ENCODE data around the gene VCL. TPM values are rescaled to one million over a fixed set of nuclear protein-coding genes. Genes with fewer than 3 reads are reported as not detected.

The VCL gene
- polyA plus RNA-seq, 1 donor from 2014 or later = 11.2 TPM

- no peaks in the 10 kb centered on the region for H3F3A ChIP-seq (ENCODE audit: insufficient read depth, low read length, poor library complexity, severe bottlenecking)
- no peak overlapping the region for H3K4me3 ChIP-seq (ENCODE audit: low read length)
- no peak overlapping the region for H2AFZ ChIP-seq (ENCODE audit: low read depth, low read length)
- TF ChIP-seq EP300 (conservative IDR thresholded peaks at IDR 0.05; ENCODE audit: poor library complexity, severe bottlenecking) (no peak), RAD21 (conservative IDR thresholded peaks at IDR 0.05) (no peak), REST (IDR thresholded peaks at IDR 0.05; ENCODE audit: borderline replicate concordance) (no peak), TAF1 (IDR thresholded peaks at IDR 0.05; ENCODE audit: low read depth) (no peak), MXI1 (conservative IDR thresholded peaks at IDR 0.05; ENCODE audit: poor library complexity, severe bottlenecking) (no peak), EZH2 (IDR thresholded peaks at IDR 0.05; ENCODE audit: borderline replicate concordance, insufficient read depth, low read length, poor library complexity, severe bottlenecking) (no peak), SMC3 (conservative IDR thresholded peaks at IDR 0.05; ENCODE audit: poor library complexity) (no peak), CTCF (IDR thresholded peaks at IDR 0.05; ENCODE audit: poor library complexity, severe bottlenecking) (no peak), POLR2AphosphoS5 (IDR thresholded peaks at IDR 0.05) (no peak)
- no peaks in the 10 kb centered on the region for H3K9me3 ChIP-seq (ENCODE audit: low read length)
- no peaks in the 10 kb centered on the region for H3K27me3 ChIP-seq (ENCODE audit: insufficient read depth, low read depth, low read length)
- H3K36me3 ChIP-seq (ENCODE audit: insufficient read depth, low read length) = no peaks in the 10 kb centered on the region
- no peaks in the 10 kb centered on the region for H3K9me2 ChIP-seq (ENCODE audit: insufficient read depth, low read length)
- H3K9ac ChIP-seq (ENCODE audit: low read length) = no peak overlapping the region
- peaks cover 25% of the 10 kb centered on the region for H3K79me2 ChIP-seq (replicated peaks; ENCODE audit: insufficient read depth, low read length)
- no peaks in the 10 kb centered on the region for H4K20me1 ChIP-seq (ENCODE audit: insufficient read depth)
- H3K27ac ChIP-seq (ENCODE audit: low read length) = no peak overlapping the region
- H3K4me2 ChIP-seq (ENCODE audit: low read length) = no peak overlapping the region
Observed at GRCh38 chr10:74008212-74008731, 10.4 kb downstream of the VCL start.

GRCh38 chr10:74011017-74011416 is 13.1 kb downstream of the VCL start:
- TF ChIP-seq RAD21 (conservative IDR thresholded peaks at IDR 0.05) (no peak), TAF1 (IDR thresholded peaks at IDR 0.05; ENCODE audit: low read depth) (no peak), CTCF (IDR thresholded peaks at IDR 0.05; ENCODE audit: poor library complexity, severe bottlenecking) (no peak), SMC3 (conservative IDR thresholded peaks at IDR 0.05; ENCODE audit: poor library complexity) (no peak), EP300 (conservative IDR thresholded peaks at IDR 0.05; ENCODE audit: poor library complexity, severe bottlenecking) (no peak), REST (IDR thresholded peaks at IDR 0.05; ENCODE audit: borderline replicate concordance) (no peak), POLR2AphosphoS5 (IDR thresholded peaks at IDR 0.05) (no peak), MXI1 (conservative IDR thresholded peaks at IDR 0.05; ENCODE audit: poor library complexity, severe bottlenecking) (no peak), EZH2 (IDR thresholded peaks at IDR 0.05; ENCODE audit: borderline replicate concordance, insufficient read depth, low read length, poor library complexity, severe bottlenecking) (no peak)
- no peak overlapping the region for H3K27ac ChIP-seq (ENCODE audit: low read length)
- H3K79me2 ChIP-seq (replicated peaks; ENCODE audit: insufficient read depth, low read length) = peaks cover 20% of the 10 kb centered on the region
- no peaks in the 10 kb centered on the region for H3K9me2 ChIP-seq (ENCODE audit: insufficient read depth, low read length)
- no peak overlapping the region for H3K9ac ChIP-seq (ENCODE audit: low read length)
- no peak overlapping the region for H3K4me2 ChIP-seq (ENCODE audit: low read length)
- H3F3A ChIP-seq (ENCODE audit: insufficient read depth, low read length, poor library complexity, severe bottlenecking) = no peaks in the 10 kb centered on the region
- no peak overlapping the region for H3K4me3 ChIP-seq (ENCODE audit: low read length)
- H2AFZ ChIP-seq (ENCODE audit: low read depth, low read length) = no peak overlapping the region
- no peaks in the 10 kb centered on the region for H3K9me3 ChIP-seq (ENCODE audit: low read length)
- H4K20me1 ChIP-seq (ENCODE audit: insufficient read depth) = no peaks in the 10 kb centered on the region
- no peaks in the 10 kb centered on the region for H3K36me3 ChIP-seq (ENCODE audit: insufficient read depth, low read length)
- no peaks in the 10 kb centered on the region for H3K27me3 ChIP-seq (ENCODE audit: insufficient read depth, low read depth, low read length)
